H1 (cell line): Measurements from ENCODE around the gene EDC3. TPM values are rescaled to one million over a fixed set of nuclear protein-coding genes. Genes with fewer than 3 reads are reported as not detected.

Experiments
- CTCF ChIA-PET: fragments of 300-600 bp; sonication (Branson Sonifier 250); formaldehyde crosslinking; loops from one replicate; lab custom pipeline; 2021; ENCODE audit not compliant: partially characterized antibody; lab: Charles Lee
- POLR2A ChIA-PET: fragments of 300-600 bp; sonication (Branson Sonifier 250); formaldehyde crosslinking; loops from one replicate; lab custom pipeline; 2021; ENCODE audit warnings: inconsistent platforms; ENCODE audit not compliant: partially characterized antibody; lab: Charles Lee
- DNase-seq, 2 experiments: peaks; one replicate each; pipeline versions ENCODE4 v3.0.0 to v3.0.0-alpha.2; 2010 to 2022; ENCODE audit warnings: low spot score in 2 of 2, low read depth in 1 of 2, mixed read lengths in 1 of 2
- FAIRE-seq: peaks from 2 replicates; lab custom pipeline; 2011; peaks lifted over from hg19 to GRCh38; lab: Jason Lieb, UNC
- H2AFZ ChIP-seq: 2 replicates; pipeline ENCODE4 v1.8.1; 2012; ENCODE audit warnings: low read length, inconsistent platforms
- H2AK5ac ChIP-seq: 2 replicates; pipeline ENCODE4 v1.6.1; 2013; ENCODE audit warnings: low read depth, low read length
- H2BK120ac ChIP-seq: replicated peaks from 2 replicates; pipeline ENCODE3; 2013; ENCODE audit warnings: low read depth, low read length, inconsistent platforms
- H2BK12ac ChIP-seq: 2 replicates; pipeline ENCODE4 v1.6.1; 2013; ENCODE audit warnings: low read depth, low read length
- H2BK15ac ChIP-seq: 2 replicates; pipeline ENCODE4 v1.6.1; 2013; ENCODE audit warnings: low read length
- H2BK20ac ChIP-seq: 2 replicates; pipeline ENCODE4 v1.6.1; 2013; ENCODE audit warnings: low read length
- H2BK5ac ChIP-seq: 2 replicates; pipeline ENCODE4 v1.6.1; 2013; ENCODE audit warnings: low read depth, low read length
- H3K14ac ChIP-seq: 2 replicates; pipeline ENCODE4 v1.6.1; 2013; ENCODE audit warnings: inconsistent platforms; ENCODE audit not compliant: insufficient read length
- H3K18ac ChIP-seq: 2 replicates; pipeline ENCODE4 v1.6.1; 2013; ENCODE audit warnings: low read length; ENCODE audit errors: extremely low read depth
- H3K23ac ChIP-seq: 2 replicates; pipeline ENCODE4 v1.6.1; 2013; ENCODE audit warnings: inconsistent platforms; ENCODE audit not compliant: insufficient read length
- H3K23me2 ChIP-seq: 2 replicates; pipeline ENCODE4 v1.6.1; 2013; ENCODE audit warnings: low read depth, low read length
- H3K27ac ChIP-seq: 2 replicates; pipeline ENCODE4 v1.6.1; 2011; ENCODE audit warnings: low read depth, low read length, inconsistent platforms
- H3K27me3 ChIP-seq, 4 experiments: replicated peaks in 1 of 4; 1 replicate in 1 of 4; 2 replicates in 3 of 4; pipeline versions ENCODE4 v1.6.1 to v1.8.1; 2011 to 2013; ENCODE audit warnings: low read length in 3 of 4, mild to moderate bottlenecking in 3 of 4, inconsistent platforms in 2 of 4, mixed read lengths in 2 of 4, moderate library complexity in 1 of 4; ENCODE audit not compliant: control insufficient read depth in 3 of 4, insufficient read depth in 3 of 4; ENCODE audit errors: extremely low read depth in 1 of 4
- H3K36me3 ChIP-seq, 4 experiments: 2 replicates each; pipeline versions ENCODE4 v1.6.1 to v1.8.1; 2011 to 2013; ENCODE audit warnings: mild to moderate bottlenecking in 4 of 4, low read length in 3 of 4, moderate library complexity in 2 of 4, control low read depth in 1 of 4, inconsistent platforms in 1 of 4; ENCODE audit not compliant: insufficient read depth in 4 of 4, control insufficient read depth in 2 of 4
- H3K4ac ChIP-seq: replicated peaks from 2 replicates; pipeline ENCODE3; 2013; ENCODE audit warnings: low read length, low read depth, mixed read lengths, inconsistent platforms; ENCODE audit not compliant: insufficient read length
- H3K4me1 ChIP-seq, 4 experiments: replicated peaks in 1 of 4; 1 replicate in 1 of 4; 2 replicates in 3 of 4; pipeline versions ENCODE4 v1.6.1 to v1.8.1; 2011 to 2013; ENCODE audit warnings: low read length in 3 of 4, inconsistent platforms in 2 of 4, mixed read lengths in 1 of 4; ENCODE audit not compliant: insufficient read depth in 4 of 4, control insufficient read depth in 3 of 4
- H3K4me2 ChIP-seq, 2 experiments: 2 replicates each; pipeline versions ENCODE4 v1.6.1 to v1.8.1; 2011 to 2013; ENCODE audit warnings: low read depth in 2 of 2, low read length in 2 of 2, control low read depth in 1 of 2, inconsistent platforms in 1 of 2, mild to moderate bottlenecking in 1 of 2; ENCODE audit not compliant: insufficient read depth in 1 of 2
- H3K4me3 ChIP-seq, 4 experiments: fragments of 200-600, 300-600 bp in 1 of 4; sonication (generic), shearing (Covaris generic), sonication (Bioruptor Twin) in 1 of 4; 2 replicates each; pipeline versions ENCODE4 v1.5.1 to v1.8.1; 2011 to 2016; ENCODE audit warnings: low read length in 4 of 4, low read depth in 3 of 4, control low read depth in 2 of 4, inconsistent platforms in 2 of 4, mild to moderate bottlenecking in 2 of 4, mixed read lengths in 1 of 4, moderate library complexity in 1 of 4; ENCODE audit not compliant: insufficient read depth in 2 of 4; ENCODE audit errors: extremely low read depth in 1 of 4
- H3K56ac ChIP-seq: replicated peaks from 2 replicates; pipeline ENCODE3; 2013; ENCODE audit warnings: low read depth, mild to moderate bottlenecking, mixed read lengths, low read length, inconsistent platforms; ENCODE audit not compliant: insufficient read length
- H3K79me1 ChIP-seq: 2 replicates; pipeline ENCODE4 v1.6.1; 2013; ENCODE audit warnings: low read depth, low read length, control low read depth
- H3K79me2 ChIP-seq, 2 experiments: 2 replicates each; pipeline versions ENCODE4 v1.6.1 to v1.8.1; 2012 to 2013; ENCODE audit warnings: low read length in 2 of 2, mild to moderate bottlenecking in 2 of 2, inconsistent platforms in 1 of 2; ENCODE audit not compliant: insufficient read depth in 2 of 2, control insufficient read depth in 1 of 2
- H3K9ac ChIP-seq, 4 experiments: replicated peaks in 1 of 4; 1 replicate in 1 of 4; 2 replicates in 3 of 4; pipeline versions ENCODE4 v1.6.1 to v1.8.1; 2011 to 2013; ENCODE audit warnings: low read depth in 3 of 4, low read length in 3 of 4, control low read depth in 2 of 4, mild to moderate bottlenecking in 2 of 4, moderate library complexity in 2 of 4, inconsistent platforms in 1 of 4; ENCODE audit errors: extremely low read depth in 1 of 4
- H3K9me3 ChIP-seq, 2 experiments: 2 replicates each; pipeline versions ENCODE4 v1.6.1 to v1.8.1; 2012 to 2013; ENCODE audit warnings: mild to moderate bottlenecking in 2 of 2, moderate library complexity in 2 of 2, control low read depth in 1 of 2, inconsistent platforms in 1 of 2, low read depth in 1 of 2, low read length in 1 of 2, mixed read lengths in 1 of 2; ENCODE audit not compliant: insufficient read depth in 2 of 2
- H4K20me1 ChIP-seq, 2 experiments: replicated peaks in 1 of 2; 2 replicates each; pipeline versions ENCODE3 to v1.8.1; 2011 to 2013; ENCODE audit warnings: inconsistent platforms in 2 of 2, low read length in 2 of 2, mild to moderate bottlenecking in 1 of 2; ENCODE audit not compliant: insufficient read depth in 2 of 2, control insufficient read depth in 1 of 2
- H4K5ac ChIP-seq: 2 replicates; pipeline ENCODE4 v1.6.1; 2013; ENCODE audit warnings: low read length, low read depth, mixed read lengths, inconsistent platforms; ENCODE audit not compliant: insufficient read length
- H4K8ac ChIP-seq: 2 replicates; pipeline ENCODE4 v1.8.0; 2013; ENCODE audit warnings: mild to moderate bottlenecking, moderate library complexity, low read length, inconsistent platforms; ENCODE audit not compliant: insufficient read depth; ENCODE audit errors: extremely low read depth
- H4K91ac ChIP-seq: replicated peaks from 2 replicates; pipeline ENCODE3; 2013; ENCODE audit warnings: low read length, mixed read lengths, inconsistent platforms; ENCODE audit not compliant: insufficient read length
- BACH1 ChIP-seq: IDR thresholded peaks from 2 replicates; pipeline ENCODE4 v1.6.1; 2012; ENCODE audit warnings: low read length, improper control_type of control experiment
- EZH2 ChIP-seq: fragments of 200-600 bp; sonication (generic); IDR thresholded peaks from 2 replicates; pipeline ENCODE4 v1.7.1; 2012; ENCODE audit warnings: low read depth, mild to moderate bottlenecking, moderate library complexity, low read length, inconsistent platforms; ENCODE audit not compliant: severe bottlenecking
- MAFK ChIP-seq: IDR thresholded peaks from 2 replicates; pipeline ENCODE4 v1.6.1; 2012; ENCODE audit warnings: low read depth, mild to moderate bottlenecking, improper control_type of control experiment, low read length
- POLR2AphosphoS5 ChIP-seq: IDR thresholded peaks from 2 replicates; pipeline ENCODE4 v1.6.1; 2011; ENCODE audit warnings: low read depth, low read length
- SAP30 ChIP-seq: fragments of 300-600 bp; sonication (generic); IDR thresholded peaks from 2 replicates; pipeline ENCODE4 v1.7.1; 2012; ENCODE audit warnings: low read length, moderate library complexity, mild to moderate bottlenecking, inconsistent platforms; ENCODE audit not compliant: insufficient read depth, insufficient replicate concordance
- SIX5 ChIP-seq: IDR thresholded peaks from 2 replicates; pipeline ENCODE4 v1.6.1; 2011; ENCODE audit warnings: mild to moderate bottlenecking, low read depth, low read length
- TBP ChIP-seq: IDR thresholded peaks from 2 replicates; pipeline ENCODE4 v1.6.1; 2011; ENCODE audit warnings: low read depth, low read length, improper control_type of control experiment
- WGBS, 2 experiments: shearing (Covaris generic) in 1 of 2; methylation state at CpG; one replicate each; pipeline versions ENCODE4 v1.1.6 to v1.1.7; 2013 to 2015; ENCODE audit warnings: low lambda C conversion rate in 2 of 2, mixed read lengths in 2 of 2, inconsistent platforms in 1 of 2, low coverage in 1 of 2, missing lambda C conversion rate in 1 of 2; ENCODE audit not compliant: insufficient replicate concordance in 2 of 2, insufficient coverage in 1 of 2, insufficient read length in 1 of 2; ENCODE audit errors: extremely low coverage in 1 of 2, missing lambda C conversion rate in 1 of 2; 5-methylcytosine and 5-hydroxymethylcytosine counted together
- polyA plus RNA-seq, 7 experiments: library from polyadenylated mRNA; depleted of rRNA in 3 of 7; stranded (reverse) in 5 of 7; unstranded in 2 of 7; fragments of >200 nt in 5 of 7; fragments of 200-250 nt in 2 of 7; gene quantifications; 1 replicate in 5 of 7; 2 replicates in 1 of 7; 4 replicates in 1 of 7; pipeline versions ENCODE4 v1.2.1 to v1.2.3, GENCODE V29; 2011 to 2013; ENCODE audit warnings: missing spikeins in 2 of 7, mixed read lengths in 2 of 7
- total RNA-seq: library from RNA; stranded (reverse); fragmentation: NEBNext Ultra II Directional; extraction: Animal tissue kit (Norgen Biotek cat#: 25700); gene quantifications from 2 replicates; pipeline ENCODE4 v1.2.1, GENCODE V29; 2021

The EDC3 gene
- total and polyA plus RNA-seq, 2 of the 8 experiments (the other 6 are each of a cell fraction or from before 2014, with no cell fraction given), result 45.0 to 50.8 TPM

DNA sequence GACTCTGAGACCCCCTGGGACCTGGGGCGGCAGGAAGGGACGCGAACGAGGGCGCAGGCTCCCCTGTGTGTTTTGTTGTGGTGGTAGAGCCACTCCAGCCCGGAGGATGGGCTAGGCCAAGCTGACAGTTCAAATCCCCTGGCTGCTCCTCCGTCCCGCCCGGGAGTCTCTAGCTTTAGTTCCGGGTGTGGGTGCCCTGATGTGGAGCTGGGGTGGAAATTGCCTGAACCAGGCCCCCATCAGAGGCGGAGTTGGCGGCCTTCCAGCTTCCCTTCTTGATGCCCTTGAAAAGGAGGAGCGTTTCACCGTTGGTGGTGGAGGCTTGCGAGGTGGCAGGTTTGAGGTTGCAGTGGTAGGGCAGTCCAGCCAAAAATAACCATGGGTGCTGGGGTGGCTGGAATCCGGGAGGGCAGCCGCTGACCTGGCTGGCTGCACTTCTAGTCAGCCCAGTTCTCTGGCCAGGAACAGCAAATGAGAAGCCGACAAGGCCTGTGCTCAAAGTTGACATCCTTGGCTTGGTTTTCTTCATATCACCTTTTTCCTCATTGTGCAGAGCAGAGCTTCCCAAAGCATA lies 79.4 kb downstream of the EDC3 start:
- no peak overlapping the region for H2AK5ac ChIP-seq
- no peaks in the 10 kb centered on the region for H3K9me3 ChIP-seq
- H3K4ac ChIP-seq, result no peak overlapping the region
- H3K4me3 ChIP-seq, result peak overlapping the region; percentile 80 to 96 (median 84)
- no peak overlapping the region for H2BK15ac ChIP-seq
- TF ChIP-seq EZH2, result no peak
- TF ChIP-seq SIX5, result no peak
- TF ChIP-seq TBP, result no peak
- no peak for TF ChIP-seq MAFK
- no peak for TF ChIP-seq BACH1
- TF ChIP-seq POLR2AphosphoS5, result no peak
- peak; percentile 33 for TF ChIP-seq SAP30
- peaks cover 17 to 45% of the 10 kb centered on the region in 2 experiments for H4K20me1 ChIP-seq
- no peak overlapping the region for H3K56ac ChIP-seq
- no peak overlapping the region for H3K14ac ChIP-seq
- no peak overlapping the region for H3K27ac ChIP-seq
- H3K9ac ChIP-seq, result peak overlapping the region; percentile 32 to 94 (median 82)
- no peak overlapping the region for H2BK120ac ChIP-seq
- H3K79me2 ChIP-seq, result peaks cover 14 to 38% of the 10 kb centered on the region in 2 experiments
- peaks cover 0 to 5% (median 2%) of the 10 kb centered on the region in 4 experiments; a peak in 5 of 7 replicates for H3K4me1 ChIP-seq
- H2BK5ac ChIP-seq, result peak overlapping the region; percentile 60; the same call in 1 of the 2 replicates
- no peak overlapping the region for H3K18ac ChIP-seq
- H3K36me3 ChIP-seq, result peaks cover 7 to 15% (median 9%) of the 10 kb centered on the region in 4 experiments; a peak in 6 of 8 replicates
- no peak for DNase-seq
- POLR2A ChIA-PET, result interaction anchor here (0.9 to 10.0 kb wide), 10 partner anchors 10 to 162 kb away, joined by 3 to 122 read pairs (median 5); partner anchors contain the start of genes ARID3B and UBL7
- H3K79me1 ChIP-seq, result peaks cover 10% of the 10 kb centered on the region
- no peak overlapping the region for H2AFZ ChIP-seq
- H3K4me2 ChIP-seq, result peak overlapping the region; percentile 88 to 92
- H3K27me3 ChIP-seq, result peaks cover 0 to 15% (median 11%) of the 10 kb centered on the region in 4 experiments; a peak in 4 of 7 replicates
- H4K8ac ChIP-seq, result peak overlapping the region; percentile 90; the same call in 1 of the 2 replicates
- FAIRE-seq, result no peak
- H4K5ac ChIP-seq, result no peak overlapping the region
- peak overlapping the region; percentile 20 for H4K91ac ChIP-seq
- CTCF ChIA-PET, result interaction anchor here (1.0 to 37.5 kb wide), 7 partner anchors 10 to 244 kb away, joined by 3 to 1439 read pairs (median 5); partner anchors contain the start of genes CSK and CYP1A2
- no peak overlapping the region for H2BK20ac ChIP-seq
- H2BK12ac ChIP-seq, result no peak overlapping the region
- 30% methylated on average over 17 of the region's 18 CpGs; no CpG with 5 or more reads in 1 of the 2 experiments for WGBS, 2 experiments
- H3K23me2 ChIP-seq, result peaks cover 16% of the 10 kb centered on the region; the same call in 1 of the 2 replicates
- no peak overlapping the region for H3K23ac ChIP-seq
